Heart left ventricle (tissue), 16 donors: ENCODE data around the gene HIP1. TPM values are rescaled to one million over a fixed set of nuclear protein-coding genes. Genes with fewer than 3 reads are reported as not detected.
A peak's percentile ranks its signal among the peaks of the same experiment; 100 is the strongest.
"Not testable (repeated sequence)": the region's sequence is repeated elsewhere in the genome, so short reads cannot be mapped to it uniquely, and the experiment has no call there.

ENCODE experiments used
- ATAC-seq, 4 donors: fragments of 200-7000 bp; cut with Tn5 transposase; one replicate each; pipeline ENCODE4 v1.9.1; 2020 to 2022; ENCODE audit warnings: moderate library complexity in 4 of 4, mild to moderate bottlenecking in 3 of 4, moderate number of reproducible peaks in 1 of 4
- DNase-seq, 5 donors: peaks; one replicate each; pipeline ENCODE4 v3.0.0-alpha.2; 2020
- H3K27ac ChIP-seq, 12 donors: fragments of 200-600 bp; sonication (generic) in 4 of 12; one replicate each; pipeline versions ENCODE4 v1.5.0 to v1.8.0; 2016 to 2022; ENCODE audit warnings: mild to moderate bottlenecking in 2 of 12
- H3K27me3 ChIP-seq, 9 donors: fragments of 200-600 bp; sonication (generic) in 2 of 9; one replicate each; pipeline versions ENCODE4 v1.5.1 to v1.8.0; 2016 to 2022; ENCODE audit warnings: mild to moderate bottlenecking in 3 of 9
- H3K36me3 ChIP-seq, 9 donors: fragments of 200-600 bp; sonication (generic) in 2 of 9; one replicate each; pipeline versions ENCODE4 v1.5.0 to v1.8.0; 2018 to 2022; ENCODE audit warnings: mild to moderate bottlenecking in 2 of 9
- H3K4me1 ChIP-seq, 12 donors: fragments of 200-600 bp; sonication (generic) in 4 of 12; one replicate each; pipeline versions ENCODE4 v1.5.0 to v1.8.0; 2016 to 2022; ENCODE audit warnings: mild to moderate bottlenecking in 3 of 12
- H3K4me3 ChIP-seq, 12 donors: fragments of 200-600 bp; sonication (generic) in 4 of 12; one replicate each; pipeline versions ENCODE4 v1.5.0 to v1.8.0; 2017 to 2022; ENCODE audit warnings: mild to moderate bottlenecking in 9 of 12, moderate library complexity in 4 of 12
- H3K9me3 ChIP-seq, 12 donors: fragments of 200-600 bp; sonication (generic) in 4 of 12; one replicate each; pipeline versions ENCODE4 v1.5.0 to v1.8.0; 2016 to 2022; ENCODE audit warnings: mild to moderate bottlenecking in 1 of 12
- CTCF ChIP-seq, 12 donors: fragments of 200-600 bp; sonication (generic) in 4 of 12; IDR thresholded peaks; one replicate each; pipeline versions ENCODE4 v1.5.0 to v1.8.0; 2018 to 2022; ENCODE audit warnings: antibody characterized with exemption in 12 of 12, mild to moderate bottlenecking in 5 of 12
- POLR2A ChIP-seq, 2 donors: fragments of 450-650 bp; IDR thresholded peaks; one replicate each; pipeline ENCODE4 v1.6.1; 2017; ENCODE audit warnings: antibody characterized with exemption in 2 of 2, mild to moderate bottlenecking in 2 of 2, moderate library complexity in 2 of 2
- WGBS, 4 donors: extraction: QIAGEN DNeasy Blood & Tissue Kit in 2 of 4; methylation state at CpG; one replicate each; pipeline versions ENCODE4 v1.1.5 to v1.1.7; 2013 to 2018; 5-methylcytosine and 5-hydroxymethylcytosine counted together
- intact Hi-C, 10 donors: fragments of 100-400 bp; cut with DNase I; formaldehyde crosslinking; loops; one replicate each; pipeline versions ENCODE4 v1.11.1 to v1.14.2; 2022
- polyA plus RNA-seq, 2 donors: library from polyadenylated mRNA; stranded (reverse); fragments of 200-250 nt; gene quantifications; one replicate each; pipeline ENCODE4 v1.2.3, GENCODE V29; 2013
- total RNA-seq, 9 donors: library from RNA; depleted of rRNA in 2 of 9; stranded (reverse); fragments of >200 nt in 2 of 9; fragmentation: NEBNext Ultra II Directional in 3 of 9; extraction: Animal tissue kit (Norgen Biotek cat#: 25700) in 3 of 9; gene quantifications; one replicate each; pipeline versions ENCODE4 v1.1.0 to v1.2.4, GENCODE V29; 2016 to 2023
- donor health status: ischemic (EF 13 %, LVEDD 7.1; RV severe dilation, severe dysfunction).
- donor health status: healthy with polysubstance abuse.
- donor health status: DM: no; HTN: yes; CAD: no.
- donor health status: DM: no; HTN: no; CAD: no.
- donor health status: ischemic (EF 25% LVEDD 6.9; RV normal size, moderate dysfunction).
- donor health status: ischemic (EF 25% LVEDD 5.7; RV mildly dilated, moderate dysfunction).
- donor health status: healthy.
- donor health status: DM: yes; HTN: yes; CAD: no.
- donor health status: ischemic (EF 35%, LVEDD 5.7; RV mildly dilated, moderate dysfunction).
- donor health status: nonischemic (EF 11% LVEDD 7.7; RV severe dilation, severe dysfunction).
- donor health status: DM: yes; HTN: yes; CAD: no.
- donor health status: PGD.
- donor health status: ischemic (EF 29% LVEDD 5.4; RV normal size, mild dysfunction).
- donor health status: nonischemic (EF 23%, LVEDD 6.1; RV moderate dilation, normal function).

HIP1 gene
- total and polyA plus RNA-seq, 11 donors: 5.9 to 36.4 (median 21.8) TPM

- no peak for TF ChIP-seq POLR2A (IDR thresholded peaks at IDR 0.05)
- TF ChIP-seq CTCF (IDR thresholded peaks at IDR 0.05): no peak
- no peaks in the 10 kb centered on the region for H3K36me3 ChIP-seq
- no peak overlapping the region for H3K27ac ChIP-seq
- peaks cover 0 to 3% (median 0%) of the 10 kb centered on the region in 9 donors for H3K27me3 ChIP-seq
- no peaks in the 10 kb centered on the region for H3K9me3 ChIP-seq
- no peak overlapping the region for H3K4me3 ChIP-seq
- no peak for ATAC-seq
- DNase-seq: no peak
- H3K4me1 ChIP-seq: peaks cover 0 to 16% (median 1%) of the 10 kb centered on the region in 12 donors
- intact Hi-C loops: no loop called here
- WGBS, 4 donors: 73 to 81% (median 78%) methylated on average over 12 of the region's 12 CpGs
Observed at GRCh38 chr7:75776295-75776971, 37.7 kb upstream of the HIP1 start.

DNA sequence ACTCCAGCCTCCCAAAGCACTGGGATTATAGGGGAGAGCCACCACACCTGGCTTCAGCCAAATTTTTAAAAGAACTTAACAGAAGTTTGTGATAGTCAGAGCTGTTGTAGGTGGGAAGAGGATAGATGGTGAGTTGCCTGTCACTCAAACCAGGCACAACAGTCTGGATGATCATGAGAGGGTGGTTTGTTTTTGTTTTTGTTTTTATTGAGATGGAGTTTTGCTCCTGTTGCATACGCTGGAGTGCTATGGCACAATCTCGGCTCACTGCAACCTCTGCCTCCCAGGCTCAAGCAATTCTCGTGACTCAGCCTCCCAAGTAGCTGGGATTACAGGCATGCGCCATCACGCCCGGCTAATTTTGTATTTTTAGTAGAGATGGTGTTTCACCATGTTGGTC, 35.2 kb upstream of the HIP1 start:
- DNase-seq, H3K27ac ChIP-seq, H3K4me3 ChIP-seq, ATAC-seq, H3K9me3 ChIP-seq, intact Hi-C loops, H3K27me3 ChIP-seq, H3K36me3 ChIP-seq: not testable (repeated sequence)
- H3K4me1 ChIP-seq: peaks cover 0 to 16% (median 1%) of the 10 kb centered on the region in 12 donors
- 84 to 96% (median 90%) methylated on average over 6 of the region's 6 CpGs for WGBS, 4 donors

GRCh38 chr7:75772081-75773077, 33.6 kb upstream of the HIP1 start, which contains the start of gene CCL26:
TSS of gene CCL26 (minus strand) at chr7:75772211. CDS start at chr7:75772176, 35 bp downstream.
- 55 to 66% (median 61%) methylated on average over 9 of the region's 9 CpGs for WGBS, 4 donors
- H3K36me3 ChIP-seq: no peaks in the 10 kb centered on the region
- H3K4me3 ChIP-seq: no peak within 1 kb of the TSS
- H3K27me3 ChIP-seq: no peaks in the 10 kb centered on the region
- H3K9me3 ChIP-seq: no peaks in the 10 kb centered on the region
- peak within 1 kb of the TSS in 9 of 12 donors; percentile 1 to 65 (median 53) for H3K27ac ChIP-seq
- H3K4me1 ChIP-seq: peaks cover 0 to 16% (median 1%) of the 10 kb centered on the region in 12 donors
- intact Hi-C loops: no loop called here
- DNase-seq (peak in 3 of 5 donors; percentile 15 to 61 (median 48)), ATAC-seq (peak in 3 of 4 donors; percentile 65 to 77 (median 75))
- no peak for TF ChIP-seq POLR2A (IDR thresholded peaks at IDR 0.05)
- no peak for TF ChIP-seq CTCF (IDR thresholded peaks at IDR 0.05)

- ATAC-seq (no peak), DNase-seq (no peak)
- no peak for TF ChIP-seq CTCF (IDR thresholded peaks at IDR 0.05)
- no peak for TF ChIP-seq POLR2A (IDR thresholded peaks at IDR 0.05)
- no peaks in the 10 kb centered on the region for H3K9me3 ChIP-seq
- H3K27me3 ChIP-seq: no peaks in the 10 kb centered on the region
- H3K4me1 ChIP-seq: peaks cover 0 to 16% (median 1%) of the 10 kb centered on the region in 12 donors
- intact Hi-C loops: no loop called here
- no peak overlapping the region for H3K4me3 ChIP-seq
- 89 to 100% (median 97%) methylated on average over 1 of the region's 1 CpG for WGBS, 4 donors
- no peaks in the 10 kb centered on the region for H3K36me3 ChIP-seq
- no peak overlapping the region for H3K27ac ChIP-seq
Observed at GRCh38 chr7:75771224-75771623, 32.5 kb upstream of the HIP1 start.
